ENCODE data around the gene TWF2. TPM values are rescaled to one million over a fixed set of nuclear protein-coding genes. Genes with fewer than 3 reads are reported as not detected.

TWF2 gene
- total RNA-seq, 2 donors from 2014 or later, result 40.7 to 41.9 TPM

GRCh38 chr3:52182691-52183090 is 56.3 kb downstream of the TWF2 start:
- no peak overlapping the region for H3K4me3 ChIP-seq (ENCODE audit: low read length)
- no peak for TF ChIP-seq CTCF (conservative IDR thresholded peaks at IDR 0.05)
- H3K9me3 ChIP-seq (ENCODE audit: control insufficient read depth, low read length), result no peaks in the 10 kb centered on the region
- H3K4me1 ChIP-seq (ENCODE audit: control insufficient read depth, insufficient read depth, low read length), result no peaks in the 10 kb centered on the region
- Mint-ChIP-seq H3K27ac (no peak overlapping the region), H3K9me3 (no peaks in the 10 kb centered on the region), H3K4me1 (peaks cover 6% of the 10 kb centered on the region), H3K27me3 (ENCODE audit: insufficient read depth) (no peaks in the 10 kb centered on the region), H3K36me3 (ENCODE audit: low read depth) (no peaks in the 10 kb centered on the region), H3K4me3 (no peak overlapping the region)
- H3K27ac ChIP-seq (ENCODE audit: low read depth, low read length), result no peak overlapping the region
- H3K9ac ChIP-seq (ENCODE audit: extremely low read depth, low read length, poor library complexity, severe bottlenecking), result no peak overlapping the region
- no peaks in the 10 kb centered on the region for H3K27me3 ChIP-seq (ENCODE audit: control insufficient read depth, insufficient read depth, low read length, poor library complexity, severe bottlenecking)
- no peak for DNase-seq
- H3K36me3 ChIP-seq (ENCODE audit: control insufficient read depth, insufficient read depth, low read length), result no peaks in the 10 kb centered on the region
- WGBS, 2 experiments (ENCODE audit: insufficient coverage in 1 of 2, insufficient read length in 1 of 2), result 90 to 100% methylated on average over 2 to 4 of the region's 4 CpGs

GRCh38 chr3:52182196-52182595 is 56.8 kb downstream of the TWF2 start:
- H3K4me1 Mint-ChIP-seq, result peaks cover 6% of the 10 kb centered on the region
- H3K27ac ChIP-seq (ENCODE audit: low read depth, low read length), result no peak overlapping the region
- H3K27me3 ChIP-seq (ENCODE audit: control insufficient read depth, insufficient read depth, low read length, poor library complexity, severe bottlenecking), result no peaks in the 10 kb centered on the region
- H3K27ac Mint-ChIP-seq, result no peak overlapping the region
- no peak overlapping the region for H3K4me3 ChIP-seq (ENCODE audit: low read length)
- H3K36me3 Mint-ChIP-seq (ENCODE audit: low read depth), result no peaks in the 10 kb centered on the region
- no peak for TF ChIP-seq CTCF (conservative IDR thresholded peaks at IDR 0.05)
- H3K9me3 Mint-ChIP-seq, result no peaks in the 10 kb centered on the region
- no peaks in the 10 kb centered on the region for H3K36me3 ChIP-seq (ENCODE audit: control insufficient read depth, insufficient read depth, low read length)
- H3K9me3 ChIP-seq (ENCODE audit: control insufficient read depth, low read length), result no peaks in the 10 kb centered on the region
- H3K9ac ChIP-seq (ENCODE audit: extremely low read depth, low read length, poor library complexity, severe bottlenecking), result no peak overlapping the region
- H3K4me3 Mint-ChIP-seq, result no peak overlapping the region
- H3K4me1 ChIP-seq (ENCODE audit: control insufficient read depth, insufficient read depth, low read length), result no peaks in the 10 kb centered on the region
- WGBS, 2 experiments (ENCODE audit: insufficient coverage in 1 of 2, insufficient read length in 1 of 2), result 93 to 100% methylated on average over 4 to 5 of the region's 5 CpGs
- no peaks in the 10 kb centered on the region for H3K27me3 Mint-ChIP-seq (ENCODE audit: insufficient read depth)
- DNase-seq, result no peak

- Histone ChIP-seq H3K4me3 (ENCODE audit: low read length) (no peak overlapping the region), H3K36me3 (ENCODE audit: control insufficient read depth, insufficient read depth, low read length) (no peaks in the 10 kb centered on the region), H3K4me1 (ENCODE audit: control insufficient read depth, insufficient read depth, low read length) (no peaks in the 10 kb centered on the region), H3K27ac (ENCODE audit: low read depth, low read length) (no peak overlapping the region), H3K9me3 (ENCODE audit: control insufficient read depth, low read length) (no peaks in the 10 kb centered on the region), H3K9ac (ENCODE audit: extremely low read depth, low read length, poor library complexity, severe bottlenecking) (no peak overlapping the region), H3K27me3 (ENCODE audit: control insufficient read depth, insufficient read depth, low read length, poor library complexity, severe bottlenecking) (no peaks in the 10 kb centered on the region)
- 68 to 75% methylated on average over 2 to 4 of the region's 4 CpGs for WGBS, 2 experiments (ENCODE audit: insufficient coverage in 1 of 2, insufficient read length in 1 of 2)
- TF ChIP-seq CTCF (conservative IDR thresholded peaks at IDR 0.05), result no peak
- H3K27me3 Mint-ChIP-seq (ENCODE audit: insufficient read depth), result no peaks in the 10 kb centered on the region
- peaks cover 6% of the 10 kb centered on the region for H3K4me1 Mint-ChIP-seq
- no peaks in the 10 kb centered on the region for H3K36me3 Mint-ChIP-seq (ENCODE audit: low read depth)
- no peak overlapping the region for H3K4me3 Mint-ChIP-seq
- no peak for DNase-seq
- H3K9me3 Mint-ChIP-seq, result no peaks in the 10 kb centered on the region
- H3K27ac Mint-ChIP-seq, result no peak overlapping the region
Measured at GRCh38 chr3:52181543-52181942, 57.4 kb downstream of the TWF2 start.

Small RNA genes lying within 50 kb of the gene (microRNA-seq; reads per million reads assigned to microRNA genes)
- gene MIRLET7G (ENCODE audit: borderline microRNAs expressed), result 711 reads per million, percentile 92 among the genes with 10 or more reads in this experiment

Other genes with a start within 250 kb of the TWF2 start
- 1,000 to 10,000 TPM; 1,325 to 1,600 TPM for gene RPL29, start 243.3 kb downstream of the TWF2 start, total RNA-seq
- gene DUSP7, start 182.6 kb downstream of the TWF2 start, total RNA-seq, result 10 to 100 TPM; 14.2 to 16.7 TPM
- gene POC1A, start 84.7 kb downstream of the TWF2 start, total RNA-seq, result 10 to 100 TPM; 19.7 to 24.0 TPM
- 10 to 100 TPM; 33.6 to 50.1 TPM for gene ALAS1, start 41.0 kb downstream of the TWF2 start, total RNA-seq
- under 1 TPM in 1 of 2 donors, not detected in 1; 0.11 TPM for gene TLR9, start 13.5 kb downstream of the TWF2 start, total RNA-seq
- 1 to 10 TPM; 6.7 to 6.8 TPM for gene PPM1M, start 6.6 kb upstream of the TWF2 start, total RNA-seq
- 10 to 100 TPM; 78.4 to 84.2 TPM for gene WDR82, start 39.5 kb upstream of the TWF2 start, total RNA-seq
- 10 to 100 TPM; 21.7 to 28.4 TPM for gene GLYCTK, start 48.7 kb upstream of the TWF2 start, total RNA-seq
- 1 to 10 TPM; 4.9 to 5.5 TPM for gene DNAH1, start 77.2 kb upstream of the TWF2 start, total RNA-seq
- gene BAP1, start 170.8 kb upstream of the TWF2 start, total RNA-seq, result 100 to 1,000 TPM in 1 of 2 donors, 10 to 100 TPM in 1; 94.5 to 100 TPM
- gene PHF7, start 171.5 kb upstream of the TWF2 start, total RNA-seq, result 10 to 100 TPM; 10.9 to 12.7 TPM
- 1 to 10 TPM; 2.5 to 8.6 TPM for gene SEMA3G, start 205.9 kb upstream of the TWF2 start, total RNA-seq
- 10 to 100 TPM; 44.8 to 64.6 TPM for gene TNNC1, start 214.9 kb upstream of the TWF2 start, total RNA-seq
- gene NISCH, start 216.4 kb upstream of the TWF2 start, total RNA-seq, result 100 to 1,000 TPM; 151 to 156 TPM